OCI-M1 (cell line): Measurements from ENCODE around the gene SPRY1.

Experiments used
- DNase-seq: peaks from one replicate; lab custom pipeline; 2025; lab: John Stamatoyannopoulos, UW

SPRY1 gene

DNA sequence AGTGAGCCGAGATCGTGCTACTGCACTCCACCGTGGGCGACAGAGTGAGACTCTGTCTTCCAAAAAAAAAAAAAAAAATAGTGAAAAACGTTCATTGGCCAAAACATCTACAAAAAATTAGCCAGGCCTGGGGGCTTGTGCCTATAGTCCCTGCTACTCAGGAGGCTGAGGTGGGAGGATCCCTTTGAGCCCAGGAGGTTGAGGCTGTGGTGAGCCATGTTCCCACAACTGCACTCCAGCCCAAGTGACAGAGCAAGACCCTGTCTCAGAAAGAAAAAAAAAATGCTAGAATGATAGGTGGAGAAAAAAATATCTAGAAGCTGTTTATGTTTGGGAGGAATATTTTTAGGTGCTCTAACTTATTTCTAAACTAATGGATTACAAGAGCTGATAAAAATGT lies 14.9 kb downstream of the SPRY1 start:
- DNase-seq, result no peak

DNA sequence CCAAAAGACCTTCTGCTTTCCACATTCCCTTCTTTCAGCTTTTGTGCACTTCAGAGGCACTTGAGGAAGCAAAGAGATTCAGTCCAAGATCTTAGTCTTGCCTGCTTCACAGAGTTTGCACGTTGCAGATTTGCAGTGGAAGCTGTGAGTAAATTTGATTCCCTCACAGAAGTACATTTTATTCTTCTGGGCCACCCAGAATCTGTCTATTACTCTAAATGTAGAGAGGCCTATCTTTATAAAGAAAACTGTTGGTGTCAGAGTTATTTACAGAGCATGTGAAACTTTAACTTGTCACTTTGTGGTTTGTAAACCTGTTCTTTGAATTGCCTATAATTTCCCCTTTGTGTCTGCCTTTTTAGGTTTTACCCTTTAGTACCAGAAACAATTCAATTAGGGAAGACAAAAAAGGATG lies 15.5 kb downstream of the SPRY1 start:
- DNase-seq, result peak; percentile 30

DNA sequence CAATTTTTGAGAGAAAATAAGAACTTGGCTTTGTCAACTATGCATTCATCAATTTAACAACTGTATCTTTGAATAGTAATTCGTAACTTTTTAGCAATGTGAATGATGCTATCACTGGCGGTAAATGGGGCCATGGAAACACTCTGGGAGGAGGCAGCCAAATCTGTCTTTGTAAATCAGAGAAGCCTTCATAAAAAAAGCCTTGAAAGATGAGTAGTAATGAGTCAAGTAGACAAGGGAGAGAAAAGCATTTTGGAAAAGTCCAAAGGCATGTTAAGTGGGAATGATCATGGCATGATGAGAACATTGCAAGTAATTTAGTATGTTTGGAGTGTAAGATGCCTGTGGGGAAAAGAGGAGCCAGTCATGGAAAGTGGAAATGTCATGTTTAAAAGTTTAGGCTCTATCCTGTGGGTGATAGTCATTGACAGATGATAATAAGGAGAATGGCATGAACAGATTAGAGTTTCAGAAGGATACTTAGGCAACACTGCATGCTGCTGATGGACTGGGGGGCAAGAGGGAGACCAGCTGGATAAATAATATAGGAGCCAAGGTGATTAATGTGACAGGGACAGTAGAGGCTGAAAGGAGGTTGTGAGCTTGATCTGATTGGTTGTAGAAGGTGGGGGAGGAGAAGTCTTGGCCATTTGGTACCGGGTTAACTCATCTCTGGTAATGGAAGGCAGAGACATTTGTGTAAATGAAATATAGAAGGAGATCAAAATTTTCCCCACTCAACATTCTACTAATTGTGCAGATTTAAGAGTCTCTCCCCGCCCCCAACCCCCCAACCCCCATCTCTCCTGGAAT lies 16.3 kb downstream of the SPRY1 start:
- no peak for DNase-seq

DNA sequence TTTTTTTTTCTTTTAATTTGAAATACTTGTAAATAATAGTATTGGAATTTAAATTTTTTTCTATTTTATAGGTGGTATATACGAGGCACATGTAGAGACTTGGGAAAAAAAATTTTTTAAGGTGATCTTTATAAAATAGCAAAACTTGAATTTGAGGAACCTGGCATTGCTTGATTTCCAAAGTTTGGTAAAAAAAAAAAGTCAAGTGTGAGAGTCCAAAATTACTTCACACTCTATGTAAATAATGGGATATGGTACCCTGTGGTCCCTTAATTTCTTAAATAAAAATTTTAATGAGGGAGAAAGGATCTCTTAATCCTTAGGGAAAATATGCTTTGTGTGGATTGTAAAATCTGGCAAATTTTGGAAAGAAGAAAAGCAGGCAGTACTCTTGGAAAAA lies 19.0 kb downstream of the SPRY1 start:
- DNase-seq, result peak; percentile 36

DNA sequence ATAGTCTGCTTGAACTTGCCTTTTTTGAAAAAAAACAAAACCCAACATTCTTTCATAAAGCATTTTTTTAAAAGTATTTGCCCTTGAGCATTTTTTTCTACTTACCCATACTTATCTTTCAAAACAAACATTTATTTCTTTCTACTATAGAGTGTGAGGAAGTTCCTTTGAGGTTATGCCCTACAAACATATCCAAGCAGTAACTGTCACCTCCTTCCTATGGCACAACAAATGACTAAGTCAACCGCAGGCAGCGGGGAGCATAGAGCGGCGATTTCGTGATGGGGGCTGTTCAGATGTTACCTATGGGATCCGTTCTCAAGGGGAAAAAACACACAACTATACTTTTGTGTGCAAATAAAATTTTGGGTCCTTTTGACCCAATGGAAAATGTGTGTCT lies 19.4 kb downstream of the SPRY1 start:
- DNase-seq, result peak; percentile 83

DNA sequence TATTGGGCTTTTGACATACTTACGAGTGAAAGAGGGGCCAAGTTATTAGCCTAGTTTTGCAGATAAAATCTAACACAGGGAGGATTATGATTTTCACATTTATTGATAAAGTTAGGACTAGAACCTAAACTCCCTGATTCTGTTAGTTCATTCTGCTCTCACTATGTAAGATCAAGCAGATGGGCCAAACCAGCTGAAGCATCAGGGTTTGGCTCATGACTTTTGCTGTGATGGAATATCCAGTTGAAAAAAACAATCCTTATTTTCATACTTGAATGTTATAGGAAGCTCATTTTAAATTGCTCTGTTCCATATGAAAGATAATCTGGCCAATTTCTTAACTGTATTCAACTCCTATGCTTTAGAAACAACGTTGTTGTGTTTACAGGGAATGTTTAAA lies 21.2 kb downstream of the SPRY1 start:
- DNase-seq, result peak; percentile 51

DNA sequence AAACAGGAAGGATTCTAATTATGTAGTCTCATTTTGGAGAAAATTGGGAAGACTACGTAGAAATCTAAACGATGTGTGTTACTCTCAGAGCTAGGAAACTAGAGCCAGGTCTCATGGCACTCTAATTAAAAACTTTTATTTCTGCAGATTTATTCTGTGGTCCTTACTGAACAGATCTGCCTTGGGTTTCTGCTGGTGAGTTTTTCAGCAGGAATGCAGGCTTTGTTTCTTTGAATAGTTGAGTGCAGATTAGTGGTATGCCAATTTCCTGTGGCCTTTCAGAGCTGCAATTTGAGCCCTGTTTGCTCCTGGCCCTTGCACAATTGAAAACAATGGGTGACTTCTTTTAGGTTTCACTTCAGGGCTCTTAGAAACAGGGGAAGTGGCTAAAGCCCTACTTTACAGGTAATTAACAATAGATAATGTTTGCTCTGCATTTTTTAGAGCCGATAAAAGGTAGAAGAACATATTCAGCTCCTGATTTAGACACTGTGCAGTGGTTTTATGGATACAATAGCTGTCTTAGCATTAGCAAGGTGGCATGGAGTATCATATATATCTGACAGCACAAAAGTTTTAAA lies 21.8 kb downstream of the SPRY1 start:
- peak; percentile 80 for DNase-seq

DNA sequence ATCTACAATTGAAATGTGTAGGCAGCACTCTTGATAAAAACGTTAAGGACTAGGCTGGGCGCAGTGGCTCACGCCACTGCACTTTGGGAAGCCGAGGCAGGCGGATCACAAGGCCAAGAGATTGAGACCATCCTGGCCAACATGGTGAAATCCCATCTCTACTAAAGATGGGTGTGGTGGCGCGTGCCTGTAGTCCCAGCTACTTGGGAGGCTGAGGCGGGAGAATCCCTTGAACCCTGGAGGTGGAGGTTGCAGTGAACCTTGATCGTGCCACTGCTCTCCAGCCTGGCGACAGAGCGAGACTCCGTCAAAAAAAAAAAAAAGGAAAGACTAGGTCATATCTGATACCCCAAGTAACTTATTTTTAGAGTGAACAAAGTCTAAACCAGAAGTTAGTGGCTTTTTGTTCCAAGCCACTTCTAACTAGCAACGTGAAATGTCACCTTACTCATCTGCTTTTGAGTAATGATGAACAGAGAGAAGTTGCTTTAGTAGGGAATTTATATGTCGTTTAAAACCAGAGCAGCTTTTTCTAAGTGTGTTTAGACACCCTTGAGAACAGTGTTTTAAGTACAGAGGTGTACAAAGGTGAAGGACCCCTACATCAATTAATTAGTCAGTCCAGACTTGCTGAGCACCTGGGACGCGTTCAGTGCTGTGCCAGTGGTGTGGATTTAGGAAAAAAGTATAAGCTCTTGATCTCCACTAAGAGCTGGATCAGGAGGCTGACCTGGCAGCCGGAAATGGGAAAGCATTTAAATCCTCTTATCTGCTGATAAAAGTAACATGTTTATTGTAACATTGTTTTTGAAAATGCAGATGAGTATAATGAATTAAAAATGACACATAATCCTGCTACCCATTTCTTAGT lies 23.5 kb downstream of the SPRY1 start:
- no peak for DNase-seq

DNA sequence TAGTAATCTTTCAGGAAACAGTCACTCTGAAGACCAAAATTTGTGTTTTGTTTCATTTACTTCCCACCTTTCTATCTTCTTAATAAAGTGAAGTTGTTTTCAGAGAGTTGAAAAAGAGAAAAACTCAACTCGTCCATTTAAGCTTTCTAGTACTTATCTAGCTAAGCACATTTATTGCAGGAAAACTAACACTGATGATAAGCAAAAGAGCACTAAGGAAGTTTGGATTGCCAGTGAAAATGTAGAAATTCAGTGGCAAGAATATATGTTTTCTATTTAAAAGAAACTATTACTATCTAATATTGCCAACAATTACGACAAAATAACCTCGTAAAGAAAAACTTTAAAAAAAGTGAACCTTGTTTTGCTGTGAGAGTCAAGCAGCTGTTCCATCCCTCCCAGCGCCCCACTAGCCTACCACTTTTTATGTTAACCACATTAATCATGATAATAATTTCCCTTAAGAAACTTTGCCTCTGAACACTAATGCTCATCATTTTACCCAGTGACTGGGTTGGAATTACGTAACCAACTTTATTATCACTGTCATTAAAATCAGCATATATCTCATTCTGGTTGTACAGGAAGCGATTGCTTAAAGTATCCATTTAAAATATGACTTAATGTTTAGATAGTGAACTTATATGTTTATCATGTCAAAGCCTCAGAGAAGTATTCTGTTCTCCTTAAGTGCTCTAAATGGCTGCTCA lies 24.8 kb downstream of the SPRY1 start:
- DNase-seq, result peak; percentile 78

DNA sequence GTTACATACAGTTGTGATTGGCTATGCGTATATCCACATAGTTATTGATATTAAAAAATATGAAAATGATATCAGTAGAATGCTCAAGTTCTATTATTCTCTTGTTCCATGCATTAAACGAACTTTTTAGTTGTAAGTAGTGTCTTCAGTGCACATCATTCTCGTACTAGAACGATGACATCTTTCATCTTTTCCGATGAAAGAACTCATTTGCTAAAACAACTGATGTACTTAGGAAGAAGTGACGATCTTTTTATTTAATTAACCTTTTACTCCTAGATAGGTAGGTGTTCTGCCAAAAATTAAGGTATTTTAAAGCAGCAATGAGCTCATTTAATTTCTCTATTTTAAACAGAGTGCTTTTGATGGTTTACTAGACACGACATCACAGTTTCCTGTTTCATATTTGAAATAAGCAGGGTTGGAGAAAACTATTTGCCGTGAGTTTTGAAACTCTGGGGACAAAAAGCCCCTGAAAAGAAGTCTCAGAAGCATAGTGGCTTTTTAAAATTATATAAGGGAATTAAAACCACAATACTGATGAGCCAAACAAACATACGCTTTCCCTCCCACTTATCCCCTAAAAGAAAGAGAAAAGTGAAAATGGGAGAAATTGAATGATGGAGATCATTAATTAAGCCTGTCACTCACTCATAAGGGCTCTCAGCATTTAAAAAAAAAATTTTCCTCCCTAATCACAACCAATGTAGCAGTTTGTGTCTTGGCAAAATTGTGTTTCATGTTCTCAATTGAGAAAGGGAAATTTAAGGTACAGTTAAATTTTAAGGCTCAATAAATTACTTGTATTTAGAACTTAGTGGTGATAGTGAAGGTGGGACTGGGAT lies 25.6 kb downstream of the SPRY1 start:
- DNase-seq, result no peak

DNA sequence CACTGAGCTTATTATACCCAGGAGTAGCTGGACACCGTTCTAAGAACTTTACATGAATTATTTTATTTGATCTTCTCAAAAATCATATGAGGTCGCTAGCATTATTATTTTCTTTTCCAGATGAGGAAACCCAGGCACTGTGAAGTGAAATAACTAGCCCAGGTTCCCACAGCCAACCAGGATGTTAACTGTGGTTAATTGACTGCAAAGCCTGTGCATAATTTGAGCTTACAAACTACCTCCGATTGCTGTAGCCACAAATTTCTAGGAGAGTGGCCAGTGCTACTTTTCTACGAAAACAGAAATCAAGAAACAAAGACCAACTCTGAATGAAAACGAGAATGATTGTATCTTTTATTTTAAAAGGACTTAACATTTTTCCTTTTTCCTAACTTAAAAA lies 27.2 kb downstream of the SPRY1 start:
- no peak for DNase-seq

DNA sequence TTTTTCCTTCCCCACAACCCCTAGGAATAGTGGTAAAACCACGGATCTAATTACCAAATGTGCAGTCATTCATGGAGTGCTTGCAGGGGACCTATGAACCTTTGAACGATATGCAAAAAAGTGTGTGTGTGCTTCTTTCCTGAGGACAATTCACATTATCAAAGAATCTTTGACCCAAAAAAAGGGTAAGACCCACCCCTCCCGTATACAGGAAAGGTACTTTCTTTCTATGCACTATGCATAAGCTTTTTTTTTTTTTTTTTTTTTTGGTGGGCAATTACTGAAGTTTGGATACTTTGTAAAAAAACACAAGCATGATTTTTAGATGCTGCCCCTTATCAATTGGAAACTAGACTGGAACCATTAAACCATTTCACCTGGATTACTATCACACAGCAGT lies 31.4 kb downstream of the SPRY1 start:
- DNase-seq, result no peak

DNA sequence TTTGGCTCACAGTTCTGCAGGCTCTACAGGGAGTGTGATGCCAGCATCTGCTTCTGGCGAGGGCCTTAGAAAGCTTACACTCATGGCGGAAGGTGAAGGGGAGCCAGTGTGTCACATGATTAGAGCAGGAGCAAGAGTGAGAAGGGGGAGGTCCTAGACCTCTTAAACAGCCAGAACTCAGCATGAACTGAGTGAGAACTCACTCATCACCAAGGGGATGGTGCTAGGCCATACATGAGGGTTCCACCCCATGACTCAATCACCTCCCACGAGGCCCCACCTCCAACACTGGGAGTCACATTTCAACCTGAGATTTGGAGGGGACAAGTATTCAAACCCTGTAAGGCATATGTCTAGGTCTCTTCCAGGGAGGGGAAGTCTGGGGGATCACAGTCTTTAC lies 33.4 kb downstream of the SPRY1 start:
- no peak for DNase-seq

DNA sequence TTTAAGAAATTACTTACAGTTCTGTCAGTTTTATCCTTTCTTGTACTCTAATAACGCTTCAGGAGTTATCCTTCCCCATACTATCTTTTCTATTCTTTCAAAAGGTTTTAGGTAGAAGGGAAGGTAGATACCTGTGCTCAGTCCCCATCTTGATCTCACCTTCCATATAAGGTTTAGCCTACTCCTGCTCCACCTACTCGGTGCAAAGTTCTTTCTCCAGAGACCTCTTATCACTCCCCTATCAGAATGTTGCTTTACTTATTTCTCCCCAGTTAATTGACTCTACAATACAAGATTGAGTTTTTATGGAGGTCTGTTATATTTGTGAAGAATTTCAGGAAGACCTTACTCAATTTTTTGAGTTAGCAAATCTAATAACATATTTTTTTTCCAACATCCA lies 33.9 kb downstream of the SPRY1 start:
- no peak for DNase-seq

DNA sequence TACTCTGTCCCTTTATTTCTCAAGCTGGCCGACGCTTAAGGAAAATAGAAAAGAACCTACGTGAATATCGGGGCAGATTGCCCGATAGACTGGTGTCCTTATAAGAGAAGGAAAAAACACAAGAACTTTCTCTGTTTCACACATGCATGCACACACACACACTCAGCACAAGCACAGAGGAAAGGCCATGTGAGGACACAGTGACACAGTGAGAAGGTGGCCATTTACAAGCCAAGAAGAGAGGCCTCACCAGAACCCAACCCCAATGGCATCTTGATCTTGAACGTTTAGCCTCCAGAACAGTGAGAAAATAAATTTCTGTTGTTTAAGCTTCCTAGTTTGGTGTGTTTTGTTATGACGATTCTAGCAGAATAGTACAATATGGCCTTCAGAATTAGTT lies 37.0 kb downstream of the SPRY1 start:
- no peak for DNase-seq

DNA sequence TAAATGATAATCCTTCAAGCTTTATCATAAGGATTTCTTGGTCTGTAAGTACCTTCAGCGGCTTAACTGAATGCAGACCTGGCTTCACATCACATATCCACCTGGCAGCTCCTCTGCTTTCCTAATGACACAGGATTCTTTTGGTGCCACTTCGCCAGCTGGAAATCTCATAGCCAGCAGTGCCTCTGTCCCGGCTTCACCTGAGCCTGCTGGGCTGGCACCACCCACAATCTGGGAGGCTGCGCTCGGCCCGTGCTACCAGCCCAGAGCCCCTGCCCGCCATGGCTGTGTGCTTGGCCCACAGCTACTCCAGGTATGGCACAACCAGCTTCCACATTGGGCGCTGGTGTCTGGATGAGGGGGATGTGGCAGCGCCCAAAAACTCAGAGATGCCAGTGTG lies 37.4 kb downstream of the SPRY1 start:
- DNase-seq, result no peak

DNA sequence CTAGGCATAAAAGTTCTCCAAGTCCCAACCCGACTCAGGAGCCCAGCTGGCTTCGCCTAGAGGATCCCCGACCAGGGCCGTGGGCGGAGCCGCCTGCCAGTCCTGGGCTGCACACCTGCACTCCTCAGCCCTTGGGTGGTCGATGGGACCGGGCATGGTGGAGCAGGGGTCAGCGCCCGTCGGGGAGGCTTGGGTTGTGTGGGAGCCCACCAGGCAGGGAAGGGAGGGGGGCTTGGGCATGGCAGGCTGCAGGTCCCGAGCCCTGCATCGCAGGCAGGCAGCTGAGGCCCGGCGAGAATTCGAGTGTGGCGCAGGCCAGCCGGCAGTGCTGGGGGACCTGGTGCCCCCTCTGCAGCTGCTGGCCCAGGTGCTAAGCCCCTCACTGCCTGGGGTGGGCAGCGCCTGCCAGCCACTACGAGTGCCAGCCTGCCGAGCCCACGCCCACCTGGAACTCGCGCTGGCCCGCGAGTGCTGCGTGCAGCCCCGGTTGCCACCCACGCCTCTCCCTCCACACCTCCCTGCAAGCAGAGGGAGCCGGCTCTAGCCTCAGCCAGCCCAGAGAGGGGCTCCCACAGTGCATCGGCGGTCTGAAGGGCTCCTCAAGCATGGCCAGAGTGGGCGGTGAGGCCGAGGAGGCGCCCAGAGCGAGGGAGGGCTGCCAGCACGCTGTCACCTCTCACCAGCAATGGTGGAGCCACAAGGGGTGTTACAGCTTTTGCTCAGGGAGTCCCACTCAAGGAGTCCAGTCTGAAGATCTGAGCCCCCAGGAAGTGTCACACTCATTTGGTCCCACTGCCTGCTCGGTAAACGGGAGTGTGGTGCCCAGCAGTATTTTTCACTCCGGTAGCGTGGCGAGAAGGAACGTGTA lies 38.9 kb downstream of the SPRY1 start:
- no peak for DNase-seq

DNA sequence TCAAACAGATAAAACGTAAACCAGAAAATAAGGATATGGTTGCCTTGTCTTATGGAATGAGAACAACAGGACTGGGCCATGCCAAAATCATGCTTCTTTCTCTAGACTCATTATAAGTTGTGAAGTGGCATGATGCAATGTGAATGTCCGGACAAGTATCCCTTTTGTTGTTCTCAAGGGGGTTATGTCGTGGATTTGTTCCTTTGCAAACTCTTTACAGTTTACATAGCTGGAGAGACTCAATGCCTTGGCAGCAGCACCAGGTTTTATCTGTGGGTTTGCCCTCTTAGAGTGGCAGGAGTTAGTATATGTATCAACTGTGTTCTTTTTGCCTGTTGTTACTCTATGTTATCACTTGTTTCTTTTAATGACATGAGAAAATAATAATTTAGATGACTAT lies 41.4 kb downstream of the SPRY1 start:
- no peak for DNase-seq

DNA sequence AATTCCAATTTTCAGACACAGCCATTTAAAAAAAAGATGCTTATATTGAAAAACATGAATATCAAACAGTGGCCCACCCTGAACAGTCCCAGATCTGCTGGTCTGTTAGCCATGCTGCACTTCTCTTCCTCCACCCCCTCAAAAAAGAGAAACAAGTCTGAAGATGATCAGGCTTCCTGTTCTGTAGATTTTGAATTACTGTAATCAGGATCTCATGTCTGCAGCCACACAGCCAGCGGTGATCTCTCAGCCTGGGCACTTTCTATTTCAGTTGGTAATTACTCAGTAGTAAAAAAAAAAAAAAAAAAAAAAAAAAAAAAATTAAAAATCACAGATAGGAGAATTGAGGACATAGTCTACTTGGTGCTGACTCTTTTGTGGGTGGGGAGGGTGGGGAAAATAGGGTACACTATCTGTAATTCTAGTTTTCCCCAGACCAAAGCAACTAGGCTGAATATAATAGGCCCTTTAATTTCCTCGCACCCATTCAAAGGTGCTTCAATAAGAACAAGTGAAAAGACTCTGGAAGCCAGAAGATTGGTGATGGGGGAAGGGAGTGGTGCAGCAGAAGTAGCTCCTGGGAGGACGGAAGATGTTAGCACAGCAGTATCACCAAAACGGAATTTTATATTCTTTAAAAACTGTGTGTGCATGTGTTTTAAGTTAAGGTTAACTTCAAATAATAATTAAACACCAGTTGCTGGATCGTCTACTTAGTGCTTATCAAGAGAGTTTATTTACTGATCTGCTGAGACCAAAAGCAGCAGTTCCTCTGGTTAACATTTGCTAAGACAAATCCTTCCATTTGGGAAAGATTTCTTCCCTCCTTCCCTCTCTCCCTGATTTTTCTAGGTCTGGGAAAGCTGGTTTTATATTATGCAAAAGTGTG lies 47.0 kb downstream of the SPRY1 start:
- peak; percentile 83 for DNase-seq
